IPS DF 4.7 (cell line): Measurements from ENCODE around the gene SP100.
"Not testable (repeated sequence)": the region's sequence is repeated elsewhere in the genome, so short reads cannot be mapped to it uniquely, and the experiment has no call there.

Source experiments
- DNase-seq: peaks from one replicate; pipeline ENCODE4 v3.0.0-alpha.2; 2013; ENCODE audit warnings: low spot score; ENCODE audit errors: extremely low read depth

The SP100 gene

DNA sequence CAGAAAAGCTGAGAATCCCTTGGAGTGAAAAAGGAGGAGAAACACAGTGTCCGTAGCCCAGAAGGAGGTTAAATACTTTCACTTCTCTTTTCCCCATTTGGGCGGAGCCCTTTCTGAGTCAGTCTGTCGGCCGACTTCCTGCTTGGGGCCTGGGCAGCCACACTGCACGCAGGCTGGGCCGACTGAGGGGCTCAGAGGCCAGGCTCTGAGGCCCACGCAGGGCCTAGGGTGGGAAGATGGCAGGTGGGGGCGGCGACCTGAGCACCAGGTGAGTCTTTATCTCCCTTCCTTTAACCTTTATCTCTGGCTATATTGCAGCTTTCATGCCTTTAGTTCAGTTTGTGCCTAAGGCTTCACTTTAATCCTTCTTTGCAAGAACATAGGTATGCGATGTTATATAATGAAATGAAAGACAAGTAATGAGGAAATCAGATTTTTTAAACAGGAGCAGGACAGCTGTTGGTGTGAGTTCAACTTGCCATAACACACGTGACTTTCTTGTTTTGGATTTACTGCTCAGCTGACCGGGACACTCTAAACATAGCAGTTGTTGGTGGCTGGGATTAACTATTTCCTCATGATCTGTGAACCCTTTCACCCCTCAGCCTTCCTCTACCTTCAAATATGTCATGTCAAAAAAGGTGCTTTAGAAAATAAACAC is at the start of gene SP100:
TSS of gene SP100 (plus strand) at position 141 of the 661 bp plus-strand sequence. CDS start at position 237, 96 bp downstream.
- no peak for DNase-seq

DNA sequence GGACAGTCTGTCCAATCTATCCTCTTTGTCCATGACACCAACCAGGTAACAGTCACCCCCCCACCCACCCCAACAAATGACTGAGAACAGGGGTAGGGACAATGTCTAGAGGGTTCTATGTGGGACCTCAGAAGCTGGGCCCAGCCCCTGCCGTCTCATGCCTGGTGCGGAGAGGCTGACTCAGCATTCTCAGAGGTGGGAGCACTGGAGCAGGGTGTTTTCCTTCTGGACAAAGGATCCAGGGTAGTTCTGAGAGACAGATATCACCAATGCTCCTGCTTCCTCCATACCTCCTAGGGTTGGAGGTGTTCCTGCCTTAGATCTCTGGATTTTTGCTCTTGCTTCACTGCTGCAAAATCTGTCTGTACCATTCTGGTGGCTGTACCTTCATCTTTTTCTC is 33.9 kb upstream of the SP100 start:
- DNase-seq, result no peak

DNA sequence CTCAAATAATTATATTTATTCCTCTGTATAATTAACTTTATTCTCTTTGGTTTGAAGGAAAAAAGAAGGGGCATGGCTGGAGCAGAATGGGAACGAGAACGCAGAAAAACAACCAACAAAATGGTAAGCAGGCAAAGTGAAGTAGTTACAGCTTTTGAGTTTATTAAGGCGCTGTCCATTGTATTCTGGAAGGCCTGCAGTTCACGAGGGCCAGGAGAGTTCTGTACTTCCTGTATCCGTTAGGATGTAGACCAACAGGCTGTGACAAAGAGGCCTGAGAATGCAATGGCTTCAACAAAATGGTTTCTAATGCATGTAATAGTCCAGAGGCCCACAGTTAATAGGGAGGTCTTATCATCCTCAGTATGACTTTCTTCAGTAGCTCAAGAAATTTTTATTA is 32.5 kb upstream of the SP100 start:
- DNase-seq, result no peak

DNA sequence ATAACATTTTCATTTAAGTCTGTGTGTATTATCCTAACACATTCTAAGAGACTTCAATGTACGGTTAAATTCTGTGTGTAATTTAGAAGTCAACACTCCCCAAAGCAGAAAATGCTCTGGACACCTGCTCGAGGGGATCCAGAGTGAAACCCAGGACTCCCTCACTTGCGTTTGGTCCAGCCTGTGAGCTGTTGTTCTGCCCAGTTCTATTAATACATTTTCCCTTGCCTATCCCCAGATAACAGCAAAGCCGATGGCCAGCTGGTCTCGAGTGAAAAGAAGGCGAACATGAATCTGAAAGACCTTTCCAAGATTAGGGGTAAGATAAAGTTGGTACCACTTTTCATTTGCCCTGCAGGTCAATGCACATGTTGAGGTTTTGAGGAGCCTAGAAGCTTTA is 31.0 kb upstream of the SP100 start:
- no peak for DNase-seq

DNA sequence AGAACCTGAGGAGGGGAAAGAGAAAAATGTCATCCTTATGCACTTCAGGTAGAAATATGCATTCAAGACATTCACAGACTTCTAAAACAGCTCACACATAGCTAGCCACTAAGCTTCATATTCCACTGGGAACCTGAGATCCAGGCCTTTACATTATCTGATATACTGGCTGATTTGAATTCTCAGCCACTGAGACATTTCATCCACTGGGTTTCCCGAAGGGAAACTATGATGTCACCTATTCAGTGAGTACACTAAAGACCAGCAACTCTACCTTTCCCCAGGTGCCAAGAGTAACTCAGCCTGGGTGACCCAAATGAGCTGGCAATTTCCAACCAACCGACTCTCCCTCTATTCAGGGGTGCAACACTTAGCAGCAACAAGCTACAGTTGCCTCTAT is 21.7 kb upstream of the SP100 start:
- DNase-seq, result no peak

- not testable (repeated sequence) for DNase-seq
Observed at GRCh38 chr2:230398698-230399097, 17.3 kb upstream of the SP100 start.

DNA sequence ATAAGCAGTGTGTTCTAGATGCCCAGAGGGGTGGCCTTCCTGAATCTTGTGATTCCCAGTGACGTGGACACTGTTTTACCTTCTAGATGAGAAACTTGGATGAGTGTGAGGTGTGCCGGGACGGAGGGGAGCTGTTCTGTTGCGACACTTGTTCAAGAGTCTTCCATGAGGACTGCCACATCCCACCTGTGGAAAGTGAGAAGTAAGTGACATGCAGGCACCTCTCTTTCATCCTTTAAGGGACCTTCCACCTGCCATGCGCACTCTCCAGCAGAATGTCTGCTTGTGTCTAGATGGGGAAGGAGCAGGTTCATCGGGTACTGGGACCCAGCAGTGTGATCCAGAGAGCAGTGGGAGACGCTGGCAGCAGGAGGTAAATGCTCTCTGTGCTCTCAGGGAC is 16.0 kb upstream of the SP100 start:
- no peak for DNase-seq

GRCh38 chr2:230400454-230400853 is 15.5 kb upstream of the SP100 start:
- DNase-seq, result no peak

DNA sequence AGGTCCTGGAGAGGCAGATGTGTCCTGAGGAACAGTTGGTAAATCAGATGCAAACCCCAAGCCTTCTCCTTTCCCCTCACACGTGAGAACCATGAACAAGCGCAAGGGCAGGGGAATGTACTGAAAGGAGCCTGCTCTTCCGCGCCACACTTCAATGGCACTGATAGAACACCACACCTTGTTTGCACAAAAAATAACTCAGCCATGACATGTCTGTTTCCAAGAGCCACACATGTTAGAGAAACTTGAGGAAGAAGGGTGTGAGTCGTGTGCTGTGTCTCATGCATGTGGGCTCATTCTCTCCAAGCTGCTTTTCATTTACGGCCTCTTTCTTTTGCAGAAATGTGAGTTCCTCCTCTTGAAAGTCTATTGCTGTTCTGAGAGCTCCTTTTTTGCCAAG is 15.0 kb upstream of the SP100 start:
- not testable (repeated sequence) for DNase-seq

- DNase-seq, result no peak
Observed at GRCh38 chr2:230403746-230404145, 12.3 kb upstream of the SP100 start.

DNA sequence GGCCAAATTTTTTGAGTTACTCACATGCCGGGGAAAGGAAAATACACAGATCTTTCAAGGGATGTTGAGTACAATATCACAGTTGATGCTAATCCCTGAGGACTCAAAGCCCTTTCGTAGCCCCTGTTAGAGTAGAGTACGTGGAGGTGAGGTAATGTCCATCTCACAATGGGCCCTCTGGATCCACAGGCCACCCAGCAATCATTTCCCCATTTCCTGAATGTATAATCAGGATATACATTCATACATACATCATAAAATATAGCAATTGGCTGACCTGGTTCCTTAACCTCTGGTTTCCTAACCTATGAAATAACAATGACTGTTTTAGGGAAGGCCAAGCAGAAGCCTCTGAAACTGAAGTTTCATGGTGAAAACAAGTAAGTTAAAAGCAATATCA is 10.2 kb upstream of the SP100 start:
- no peak for DNase-seq

- DNase-seq, result no peak
Observed at GRCh38 chr2:230408244-230408842, 7.7 kb upstream of the SP100 start.

DNA sequence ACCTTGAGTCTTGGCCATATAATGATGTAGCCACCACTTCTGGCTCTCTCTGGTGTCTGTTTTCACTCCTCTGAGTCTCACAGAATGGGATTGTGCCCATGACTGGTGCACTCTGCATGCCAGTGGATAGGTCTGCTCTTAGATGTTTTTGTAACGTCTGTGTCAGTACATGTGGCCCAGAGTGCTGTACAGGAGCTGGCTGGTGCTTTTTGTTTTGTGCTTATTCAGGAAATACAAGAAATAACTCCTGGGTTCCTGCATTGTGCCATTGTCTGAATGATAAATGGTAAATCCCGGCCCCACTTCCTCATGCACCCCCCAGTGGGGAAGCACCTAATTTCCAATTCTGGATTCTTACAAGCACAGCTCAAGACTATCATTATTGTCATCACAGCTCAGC is 6.7 kb upstream of the SP100 start:
- not testable (repeated sequence) for DNase-seq

DNA sequence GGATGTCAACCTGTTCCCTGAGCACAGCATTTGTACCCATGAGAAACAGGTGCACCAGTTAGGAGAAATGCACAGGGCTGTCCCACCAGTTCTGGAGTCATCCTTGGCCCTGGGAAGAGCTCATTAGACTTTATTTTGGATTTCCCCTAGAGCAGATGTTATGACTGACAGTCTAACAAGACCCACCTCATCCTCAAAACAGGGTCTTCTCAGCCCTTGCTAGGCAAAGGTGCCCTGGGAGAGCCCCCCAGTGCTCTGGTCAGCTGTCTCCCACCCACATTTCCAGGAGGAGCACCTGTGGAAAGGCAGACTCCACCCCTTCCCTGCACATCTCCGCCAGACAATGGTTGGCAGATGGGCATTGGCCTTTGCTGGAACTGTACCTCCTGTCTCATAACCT is 5.7 kb upstream of the SP100 start:
- no peak for DNase-seq

DNA sequence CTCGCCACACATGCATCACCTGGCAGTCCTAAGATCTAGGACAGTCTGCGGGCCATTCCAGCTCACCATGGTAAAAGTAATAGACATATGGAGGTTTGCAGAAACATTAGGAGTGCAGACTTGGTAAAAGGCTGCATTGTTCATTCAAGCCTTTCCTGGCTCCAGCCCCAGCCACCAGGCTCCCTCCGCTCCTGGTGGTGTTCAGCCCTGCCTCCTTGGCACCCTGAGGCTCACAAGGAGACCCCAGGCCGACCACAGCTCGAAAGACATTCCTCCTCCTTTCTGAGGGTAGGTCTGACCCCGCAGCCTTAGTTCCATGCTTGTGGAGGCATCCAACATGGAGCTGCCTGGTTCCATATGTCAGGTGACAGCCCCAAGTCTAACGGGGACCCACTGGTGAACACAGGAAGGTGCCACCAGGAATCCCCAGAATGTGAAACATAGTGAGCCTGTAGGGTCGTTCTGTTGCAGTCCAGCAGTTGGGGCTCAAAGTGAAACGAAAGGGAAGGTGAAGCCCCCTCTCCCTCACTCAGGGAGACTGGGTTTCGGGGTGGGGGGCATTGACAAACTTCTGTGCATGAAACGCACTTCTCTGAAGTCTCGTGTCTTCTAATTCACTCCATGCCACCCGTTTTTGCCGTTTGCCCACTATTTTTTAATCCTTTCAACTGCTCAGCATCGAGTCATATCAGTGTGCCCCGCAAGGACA is 5.0 kb upstream of the SP100 start:
- DNase-seq, result no peak

DNA sequence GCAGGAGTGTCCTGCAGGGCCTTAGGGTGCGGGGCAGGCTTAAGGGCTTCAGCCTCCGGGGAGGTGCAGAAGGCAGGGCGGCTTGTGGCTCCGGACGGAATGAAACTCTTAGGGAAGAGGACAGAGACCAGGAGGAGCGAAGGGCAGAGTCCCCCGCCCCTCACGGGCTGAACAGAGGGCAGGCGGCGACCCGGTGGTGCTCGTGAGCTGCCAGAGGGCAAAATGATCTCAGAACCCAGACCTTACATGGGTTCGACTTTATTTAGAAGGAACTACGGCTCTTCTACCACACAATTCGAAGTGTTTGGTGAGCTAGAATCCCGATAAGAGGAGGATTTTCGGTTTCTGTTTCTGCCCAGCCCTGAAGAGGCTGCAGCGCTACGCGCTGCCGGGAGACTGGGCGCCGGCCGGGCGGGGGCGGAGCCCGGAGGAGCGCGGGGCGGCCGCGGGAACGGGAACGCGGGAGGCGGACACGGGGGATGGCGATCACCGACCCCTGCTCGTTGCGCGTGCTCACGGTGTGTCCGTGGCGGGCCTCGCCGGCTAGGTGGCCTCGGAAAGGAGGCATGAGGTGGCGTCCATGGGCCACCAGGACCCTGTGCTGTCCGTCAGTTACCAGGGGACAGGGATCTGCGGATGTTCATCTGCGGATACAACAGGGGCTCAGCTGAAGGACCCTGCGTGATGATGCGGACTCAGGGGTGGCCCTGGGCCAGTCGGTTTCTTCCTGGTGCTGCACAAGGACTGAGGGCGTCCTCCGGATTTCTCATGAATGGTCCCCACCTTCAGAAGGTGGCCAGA is 4.2 kb upstream of the SP100 start:
- no peak for DNase-seq

- DNase-seq, result no peak
Observed at GRCh38 chr2:230412371-230412711, 3.7 kb upstream of the SP100 start.

GRCh38 chr2:230412846-230413245 is 3.2 kb upstream of the SP100 start:
- no peak for DNase-seq

- DNase-seq, result no peak
Observed at GRCh38 chr2:230413479-230413878, 2.5 kb upstream of the SP100 start.

DNA sequence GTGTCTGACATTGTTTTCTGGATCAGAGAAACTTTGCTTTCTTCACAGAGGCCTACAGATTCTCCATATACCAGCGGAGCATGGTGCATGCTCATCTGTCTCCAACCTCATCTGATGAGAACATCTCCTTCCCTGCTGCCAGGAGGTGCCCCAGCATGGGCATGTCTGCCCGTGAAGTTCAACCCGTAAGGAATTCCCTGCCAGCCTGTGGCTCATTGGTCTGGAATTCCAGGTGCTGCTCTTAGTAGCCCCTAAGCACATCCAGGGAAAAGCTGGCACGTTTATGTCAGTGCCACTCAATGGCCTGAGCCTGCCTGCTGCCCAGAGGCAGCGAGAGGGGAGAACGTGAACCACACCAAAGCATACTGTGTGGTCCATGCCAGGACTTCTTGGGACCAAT is 1.7 kb upstream of the SP100 start:
- DNase-seq, result no peak

DNA sequence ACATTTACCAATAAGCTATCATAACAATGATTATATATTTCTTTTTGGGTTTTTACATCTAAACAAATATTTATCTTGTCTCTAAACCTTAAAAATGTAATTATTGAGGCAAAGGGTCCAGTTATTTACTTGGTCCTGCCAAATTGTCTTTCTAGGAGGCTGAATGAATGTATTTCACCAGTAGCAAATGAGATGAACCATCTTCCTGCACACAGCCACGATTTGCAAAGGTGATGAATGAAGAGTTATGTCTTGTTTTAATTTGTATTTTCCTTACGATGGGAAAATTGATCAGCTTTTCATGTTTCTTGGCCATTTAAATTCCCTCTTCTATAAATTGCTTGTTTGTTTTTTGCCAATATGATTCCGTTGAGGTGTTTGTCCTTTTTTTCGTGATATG is 1.4 kb downstream of the SP100 start:
- no peak for DNase-seq

- DNase-seq, result no peak
Observed at GRCh38 chr2:230418341-230419016, 2.5 kb downstream of the SP100 start.
